Measurements from ENCODE around the gene KCNH8.

GRCh38 chr3:19384868-19385267 is 236.6 kb downstream of the KCNH8 start:
- TF ChIP-seq CTCF (IDR thresholded peaks at IDR 0.05; ENCODE audit: poor library complexity) (no peak), EZH2 (IDR thresholded peaks at IDR 0.05; ENCODE audit: borderline replicate concordance) (no peak)
